ENCODE results near the gene MYT1. TPM values are rescaled to one million over a fixed set of nuclear protein-coding genes. Genes with fewer than 3 reads are reported as not detected.
"Not testable (repeated sequence)": the region's sequence is repeated elsewhere in the genome, so short reads cannot be mapped to it uniquely, and the experiment has no call there.

MYT1 gene
- total RNA-seq, 1 donor from 2014 or later, result not detected

GRCh38 chr20:64276817-64277216, 112.6 kb downstream of the MYT1 start:
- no peak overlapping the region for H3K27ac Mint-ChIP-seq
- H3K4me3 Mint-ChIP-seq, result no peak overlapping the region
- H3K9me3 Mint-ChIP-seq, result no peaks in the 10 kb centered on the region
- H3K27me3 Mint-ChIP-seq, result no peaks in the 10 kb centered on the region
- H3K4me1 Mint-ChIP-seq, result peaks cover 3% of the 10 kb centered on the region
- intact Hi-C loops (cut with micrococcal nuclease), result no loop called here
- peaks cover 3% of the 10 kb centered on the region for H3K36me3 Mint-ChIP-seq (ENCODE audit: low read depth)
- DNase-seq, result peak; percentile 34

GRCh38 chr20:64277571-64278316, 113.5 kb downstream of the MYT1 start:
- intact Hi-C loops (cut with micrococcal nuclease), result no loop called here
- H3K9me3 Mint-ChIP-seq, result no peaks in the 10 kb centered on the region
- H3K4me3 Mint-ChIP-seq, result no peak overlapping the region
- DNase-seq, result peak; percentile 47
- peaks cover 3% of the 10 kb centered on the region for H3K36me3 Mint-ChIP-seq (ENCODE audit: low read depth)
- H3K27ac Mint-ChIP-seq, result no peak overlapping the region
- H3K27me3 Mint-ChIP-seq, result peaks cover 2% of the 10 kb centered on the region
- H3K4me1 Mint-ChIP-seq, result peaks cover 4% of the 10 kb centered on the region

DNA sequence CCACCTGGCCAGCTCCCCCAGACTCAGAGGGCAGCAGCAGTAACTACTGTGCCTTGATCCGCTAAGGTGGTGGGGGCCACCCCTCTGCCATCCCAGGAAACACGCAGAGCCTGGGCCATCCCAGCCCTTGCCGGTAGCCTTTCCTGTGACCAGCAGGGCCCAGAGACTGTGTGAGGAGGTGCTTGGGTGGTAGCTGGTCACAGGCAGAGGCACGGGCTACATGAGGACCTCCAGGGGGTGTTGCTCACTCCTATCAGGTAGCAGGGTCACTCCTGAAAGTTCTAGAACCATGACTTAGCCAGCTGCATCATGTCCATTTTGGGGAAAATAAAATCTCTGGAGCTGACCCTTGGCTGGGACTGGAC, 114.0 kb downstream of the MYT1 start:
- Mint-ChIP-seq H3K36me3 (ENCODE audit: low read depth) (peaks cover 3% of the 10 kb centered on the region), H3K9me3 (no peaks in the 10 kb centered on the region), H3K27ac (no peak overlapping the region), H3K27me3 (peaks cover 3% of the 10 kb centered on the region), H3K4me1 (peaks cover 4% of the 10 kb centered on the region), H3K4me3 (no peak overlapping the region)
- intact Hi-C loops (cut with micrococcal nuclease), result no loop called here
- peak; percentile 52 for DNase-seq

DNA sequence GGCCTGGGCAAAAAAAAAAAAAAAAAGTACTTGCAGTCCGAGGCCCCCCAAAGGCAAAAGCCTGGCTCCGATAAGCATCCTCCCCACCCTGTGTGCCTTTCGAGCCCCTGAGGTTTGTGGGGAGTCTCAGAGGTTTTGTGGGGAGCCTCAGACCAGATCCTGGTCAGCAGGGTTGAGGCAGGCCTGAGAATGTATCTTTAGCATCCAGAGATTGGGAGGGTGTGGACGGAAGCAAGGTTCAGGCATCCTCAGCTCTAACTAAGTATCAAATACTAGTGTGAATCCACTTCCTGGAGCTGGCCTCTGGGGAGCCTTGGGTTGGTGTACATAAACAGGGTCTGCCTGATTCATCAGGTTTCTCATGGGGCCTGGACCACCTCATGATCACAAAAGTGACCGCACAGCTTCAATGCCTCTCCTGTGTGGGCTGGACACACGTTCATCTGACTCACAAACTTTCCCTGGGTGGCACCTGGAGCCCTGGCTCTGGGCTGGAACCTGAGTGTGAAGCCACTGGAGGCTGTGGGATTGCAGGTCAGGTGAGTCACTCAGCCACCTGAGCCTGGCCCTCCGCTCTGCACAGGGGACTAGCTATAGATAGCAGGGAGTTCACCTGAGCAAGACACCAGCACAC, 115.7 kb downstream of the MYT1 start:
- Mint-ChIP-seq H3K4me1 (peaks cover 4% of the 10 kb centered on the region), H3K9me3 (no peaks in the 10 kb centered on the region), H3K27me3 (peaks cover 7% of the 10 kb centered on the region), H3K27ac (no peak overlapping the region), H3K4me3 (no peak overlapping the region), H3K36me3 (ENCODE audit: low read depth) (no peaks in the 10 kb centered on the region)
- no peak for DNase-seq
- intact Hi-C loops (cut with micrococcal nuclease), result no loop called here

GRCh38 chr20:64280460-64280843, 116.2 kb downstream of the MYT1 start:
- Mint-ChIP-seq H3K4me3 (no peak overlapping the region), H3K36me3 (ENCODE audit: low read depth) (no peaks in the 10 kb centered on the region), H3K27ac (no peak overlapping the region), H3K4me1 (peaks cover 4% of the 10 kb centered on the region), H3K9me3 (no peaks in the 10 kb centered on the region), H3K27me3 (peaks cover 7% of the 10 kb centered on the region)
- intact Hi-C loops (cut with micrococcal nuclease), result no loop called here
- DNase-seq, result no peak

GRCh38 chr20:64283646-64284045, 119.4 kb downstream of the MYT1 start:
- intact Hi-C loops (cut with micrococcal nuclease), result no loop called here
- no peaks in the 10 kb centered on the region for H3K36me3 Mint-ChIP-seq (ENCODE audit: low read depth)
- H3K27me3 Mint-ChIP-seq, result peaks cover 7% of the 10 kb centered on the region
- no peak for DNase-seq
- no peak overlapping the region for H3K27ac Mint-ChIP-seq
- H3K9me3 Mint-ChIP-seq, result no peaks in the 10 kb centered on the region
- H3K4me1 Mint-ChIP-seq, result peaks cover 4% of the 10 kb centered on the region
- H3K4me3 Mint-ChIP-seq, result no peak overlapping the region

DNA sequence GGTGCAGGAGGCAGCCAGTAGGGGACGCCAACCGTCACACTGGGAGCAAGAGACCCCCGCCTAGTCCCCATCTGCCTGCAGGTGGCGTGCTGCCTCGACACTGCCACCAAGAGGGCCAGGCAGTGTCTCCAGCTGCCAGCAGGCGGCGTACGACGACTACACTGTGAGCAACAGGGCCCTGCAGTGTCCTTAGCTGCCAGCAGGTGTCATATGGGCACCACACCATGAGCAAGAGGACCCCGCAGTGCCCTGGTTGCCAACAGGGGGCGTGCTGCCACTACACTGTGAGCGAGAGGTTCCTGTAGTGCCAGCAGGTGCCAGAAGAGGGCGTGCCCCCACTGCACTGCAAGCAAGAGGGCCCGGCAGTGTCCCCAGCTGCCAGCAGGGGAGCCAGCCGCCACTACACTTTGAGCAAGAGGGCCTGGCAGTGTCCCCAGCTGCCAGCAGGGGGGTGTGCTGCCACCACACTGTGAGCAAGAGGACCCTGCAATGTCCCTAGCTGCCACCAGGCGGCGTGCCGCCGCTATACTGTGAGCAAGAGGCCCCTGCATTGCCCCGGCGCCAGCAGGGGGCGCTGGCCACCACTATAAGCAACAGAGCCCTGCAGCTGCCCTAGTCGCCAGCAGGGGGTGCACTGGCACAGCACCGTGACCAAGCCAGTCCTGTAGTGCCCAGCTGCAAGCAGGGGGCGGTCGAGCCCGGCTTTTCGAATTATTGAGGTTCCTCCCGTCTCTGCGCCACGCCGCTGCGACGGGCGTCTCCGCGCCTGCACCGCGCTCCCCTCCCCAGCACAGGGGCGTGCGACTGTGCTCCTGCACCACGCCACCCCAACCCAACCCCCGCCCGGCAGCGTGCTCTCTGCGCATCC, 121.6 kb downstream of the MYT1 start:
- H3K27ac Mint-ChIP-seq; H3K4me1 Mint-ChIP-seq; H3K36me3 Mint-ChIP-seq (ENCODE audit: low read depth); H3K4me3 Mint-ChIP-seq; H3K27me3 Mint-ChIP-seq; intact Hi-C loops (cut with micrococcal nuclease); H3K9me3 Mint-ChIP-seq: not testable (repeated sequence)
- DNase-seq, result peak; percentile 95

GRCh38 chr20:64286447-64287263, 122.4 kb downstream of the MYT1 start:
- H3K9me3 Mint-ChIP-seq; DNase-seq; H3K27ac Mint-ChIP-seq; intact Hi-C loops (cut with micrococcal nuclease); H3K4me1 Mint-ChIP-seq; H3K36me3 Mint-ChIP-seq (ENCODE audit: low read depth); H3K27me3 Mint-ChIP-seq; H3K4me3 Mint-ChIP-seq: not testable (repeated sequence)

DNA sequence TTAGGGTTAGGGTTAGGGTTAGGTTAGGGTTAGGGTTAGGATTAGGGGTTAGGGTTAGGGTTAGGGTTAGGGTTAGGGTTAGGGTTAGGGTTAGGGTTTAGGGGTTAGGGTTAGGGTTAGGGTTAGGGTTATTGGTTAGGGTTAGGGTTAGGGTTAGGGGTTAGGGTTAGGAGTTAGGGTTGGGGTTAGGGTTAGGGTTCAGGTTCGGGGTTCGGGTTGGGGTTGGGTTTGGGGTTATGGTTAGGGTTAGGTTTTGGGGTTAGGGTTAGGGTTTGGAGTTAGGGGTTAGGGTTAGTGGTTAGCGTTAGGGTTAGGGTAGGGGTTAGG, 123.0 kb downstream of the MYT1 start:
- H3K27ac Mint-ChIP-seq; H3K9me3 Mint-ChIP-seq; intact Hi-C loops (cut with micrococcal nuclease): not testable (repeated sequence)

More for the DNA sequence above, 123.0 kb downstream of the MYT1 start:
- not testable (repeated sequence) for DNase-seq; H3K36me3 Mint-ChIP-seq (ENCODE audit: low read depth); H3K4me3 Mint-ChIP-seq; H3K27me3 Mint-ChIP-seq; H3K4me1 Mint-ChIP-seq

Other genes with a start within 250 kb of the MYT1 start
- 48.1 and 49.5 TPM in 2 replicates for gene UCKL1, start 208.0 kb upstream of the MYT1 start, total RNA-seq
- gene ZNF512B, start 194.5 kb upstream of the MYT1 start, total RNA-seq, result 26.0 and 26.9 TPM in 2 replicates
- gene SAMD10, start 184.8 kb upstream of the MYT1 start, total RNA-seq, result 34.4 and 37.5 TPM in 2 replicates
- gene PRPF6, start 183.3 kb upstream of the MYT1 start, total RNA-seq, result 79.5 and 81.3 TPM in 2 replicates
- gene C20orf204, start 128.3 kb upstream of the MYT1 start, total RNA-seq, result 5.5 and 6.8 TPM in 2 replicates
- gene SOX18, start 114.8 kb upstream of the MYT1 start, total RNA-seq, result 0.84 and 0.92 TPM in 2 replicates
- 35.4 and 36.8 TPM in 2 replicates for gene TCEA2, start 101.3 kb upstream of the MYT1 start, total RNA-seq
- 50.0 TPM in 2 replicates for gene RGS19, start 84.9 kb upstream of the MYT1 start, total RNA-seq
- 0.23 and 0.28 TPM in 2 replicates for gene OPRL1, start 84.4 kb upstream of the MYT1 start, total RNA-seq
- gene LKAAEAR1, start 80.1 kb upstream of the MYT1 start, total RNA-seq, result 0.23 TPM in 1 of 2 replicates, not detected in the other
- not detected in 2 replicates for gene NPBWR2, start 56.9 kb upstream of the MYT1 start, total RNA-seq
- gene PCMTD2, start 91.3 kb downstream of the MYT1 start, total RNA-seq, result 34.6 TPM in 2 replicates